ENCODE data around the gene RPS6KA1. TPM values are rescaled to one million over a fixed set of nuclear protein-coding genes. Genes with fewer than 3 reads are reported as not detected.
A peak's percentile ranks its signal among the peaks of the same experiment; 100 is the strongest.
"Not testable (repeated sequence)": the region's sequence is repeated elsewhere in the genome, so short reads cannot be mapped to it uniquely, and the experiment has no call there.

Gene RPS6KA1
- polyA plus RNA-seq (ENCODE audit: insufficient read depth in 1 of 5, insufficient read length in 5 of 5, low replicate concordance in 1 of 5): 10 to 100 TPM; 19.3 to 27.8 (median 23.4) TPM
- long read RNA-seq, donor 1, transcript RPS6KA1-204 (22 exons, 3,186 nt): major isoform, 7 of 10 reads
- long read RNA-seq, donor 1, partial matches to known transcripts: 0 of 10 reads
- long read RNA-seq, donor 1, other reads (novel, unspliced or antisense): 0 of 10 reads
- long read RNA-seq, donor 2, partial matches to known transcripts: 0 of 3 reads
- long read RNA-seq, donor 2, other reads (novel, unspliced or antisense): 0 of 3 reads
- long read RNA-seq, donor 3, partial matches to known transcripts: 0 of 3 reads
- long read RNA-seq, donor 3, other reads (novel, unspliced or antisense): 0 of 3 reads
- long read RNA-seq, donor 4, partial matches to known transcripts: 0 of 3 reads
- long read RNA-seq, donor 4, other reads (novel, unspliced or antisense): 0 of 3 reads
- long read RNA-seq, donor 5, partial matches to known transcripts: 0 of 3 reads
- long read RNA-seq, donor 5, other reads (novel, unspliced or antisense): 0 of 3 reads
- long read RNA-seq, donor 6, transcript RPS6KA1-204 (22 exons, 3,186 nt): major isoform, 5 of 19 reads
- long read RNA-seq, donor 6, partial matches to known transcripts: 14 of 19 reads
- long read RNA-seq, donor 6, other reads (novel, unspliced or antisense): 0 of 19 reads
- long read RNA-seq, donor 7, partial matches to known transcripts: 0 of 4 reads
- long read RNA-seq, donor 7, other reads (novel, unspliced or antisense): 0 of 4 reads
- long read RNA-seq, donor 8: 0 reads

- DNase-seq: peak in 1 of 2 donors; percentile 63
These were observed at the start of gene RPS6KA1 for GRCh38 chr1:26529655-26530409. TSS of gene RPS6KA1 (plus strand) at chr1:26529761. CDS start at chr1:26529921, 160 bp downstream.

- no peak for DNase-seq
These were observed 46.6 kb upstream of the RPS6KA1 start for GRCh38 chr1:26482921-26483320.

GRCh38 chr1:26483980-26484379, 45.6 kb upstream of the RPS6KA1 start:
- no peak for DNase-seq

- DNase-seq: no peak
These were observed 39.4 kb upstream of the RPS6KA1 start for GRCh38 chr1:26490155-26490554.

- DNase-seq: no peak
These were observed 36.3 kb upstream of the RPS6KA1 start for GRCh38 chr1:26493267-26493666.

- no peak for DNase-seq
These were observed 35.6 kb upstream of the RPS6KA1 start for GRCh38 chr1:26493938-26494337.

- peak; percentile 75 for DNase-seq
These were observed 32.7 kb upstream of the RPS6KA1 start for GRCh38 chr1:26496861-26497260.

GRCh38 chr1:26498894-26499293, 30.7 kb upstream of the RPS6KA1 start:
- no peak for DNase-seq

GRCh38 chr1:26500488-26501175, 28.9 kb upstream of the RPS6KA1 start:
- DNase-seq: peak; percentile 86 to 91

- DNase-seq: not testable (repeated sequence)
These were observed 18.9 kb upstream of the RPS6KA1 start for GRCh38 chr1:26510711-26511110.

GRCh38 chr1:26515836-26516235, 13.7 kb upstream of the RPS6KA1 start:
- DNase-seq: not testable (repeated sequence)

GRCh38 chr1:26516987-26517765, 12.4 kb upstream of the RPS6KA1 start:
- no peak for DNase-seq

- DNase-seq: no peak
These were observed 11.9 kb upstream of the RPS6KA1 start for GRCh38 chr1:26517766-26518049.

- no peak for DNase-seq
These were observed 11.2 kb upstream of the RPS6KA1 start for GRCh38 chr1:26518355-26518754.

GRCh38 chr1:26520339-26520738, 9.2 kb upstream of the RPS6KA1 start:
- no peak for DNase-seq

GRCh38 chr1:26521669-26522030, 7.9 kb upstream of the RPS6KA1 start:
- DNase-seq: no peak

- no peak for DNase-seq
These were observed 7.5 kb upstream of the RPS6KA1 start for GRCh38 chr1:26522073-26522472.

GRCh38 chr1:26524181-26524580, 5.4 kb upstream of the RPS6KA1 start:
- DNase-seq: no peak

- DNase-seq: no peak
These were observed 3.3 kb upstream of the RPS6KA1 start for GRCh38 chr1:26526287-26526686.

- no peak for DNase-seq
These were observed 231 bp upstream of the RPS6KA1 start for GRCh38 chr1:26529405-26529654.

GRCh38 chr1:26530410-26530894, 891 bp downstream of the RPS6KA1 start:
- no peak for DNase-seq
